Mucosa of rectum (tissue), 2 donors: ENCODE measurements around the gene JAZF1.

Experiments
- H3K27ac ChIP-seq, 2 donors: one replicate each; pipeline ENCODE4 v1.7.0; 2013; ENCODE audit warnings: inconsistent platforms in 2 of 2, low read depth in 2 of 2, low read length in 2 of 2
- H3K27me3 ChIP-seq, 2 donors: one replicate each; pipeline ENCODE4 v1.7.0; 2013; ENCODE audit warnings: low read length in 2 of 2; ENCODE audit not compliant: control insufficient read depth in 2 of 2, insufficient read depth in 2 of 2
- H3K36me3 ChIP-seq, 2 donors: one replicate each; pipeline ENCODE4 v1.7.0; 2013; ENCODE audit warnings: low read length in 2 of 2; ENCODE audit not compliant: control insufficient read depth in 2 of 2, insufficient read depth in 2 of 2
- H3K4me1 ChIP-seq, 2 donors: one replicate each; pipeline ENCODE4 v1.7.0; 2013; ENCODE audit warnings: low read length in 2 of 2, mild to moderate bottlenecking in 1 of 2; ENCODE audit not compliant: control insufficient read depth in 2 of 2, insufficient read depth in 2 of 2
- H3K4me3 ChIP-seq, 2 donors: one replicate each; pipeline ENCODE4 v1.7.0; 2013; ENCODE audit warnings: low read length in 2 of 2
- H3K9ac ChIP-seq, 2 donors: one replicate each; pipeline ENCODE4 v1.7.0; 2013; ENCODE audit warnings: low read length in 2 of 2, low read depth in 1 of 2, mild to moderate bottlenecking in 1 of 2
- H3K9me3 ChIP-seq, 2 donors: one replicate each; pipeline ENCODE4 v1.7.0; 2013; ENCODE audit warnings: low read length in 2 of 2; ENCODE audit not compliant: control insufficient read depth in 2 of 2
- donor health status: healthy.
- donor health status: Normal muscosa, but diverticular disease.

Gene JAZF1

GRCh38 chr7:28055161-28055544 lies 125.4 kb downstream of the JAZF1 start:
- no peaks in the 10 kb centered on the region for H3K27me3 ChIP-seq
- no peaks in the 10 kb centered on the region for H3K9me3 ChIP-seq
- H3K4me1 ChIP-seq: no peaks in the 10 kb centered on the region
- no peak overlapping the region for H3K27ac ChIP-seq
- H3K4me3 ChIP-seq: no peak overlapping the region
- H3K36me3 ChIP-seq: no peaks in the 10 kb centered on the region
- H3K9ac ChIP-seq: no peak overlapping the region

GRCh38 chr7:28054531-28055160 lies 125.9 kb downstream of the JAZF1 start:
- H3K9me3 ChIP-seq: no peaks in the 10 kb centered on the region
- no peak overlapping the region for H3K4me3 ChIP-seq
- H3K9ac ChIP-seq: no peak overlapping the region
- H3K4me1 ChIP-seq: no peaks in the 10 kb centered on the region
- no peaks in the 10 kb centered on the region for H3K36me3 ChIP-seq
- H3K27ac ChIP-seq: no peak overlapping the region
- H3K27me3 ChIP-seq: no peaks in the 10 kb centered on the region

GRCh38 chr7:28052933-28053332 lies 127.7 kb downstream of the JAZF1 start:
- Histone ChIP-seq H3K4me1 (no peaks in the 10 kb centered on the region), H3K4me3 (no peak overlapping the region), H3K9ac (no peak overlapping the region), H3K27ac (no peak overlapping the region), H3K27me3 (no peaks in the 10 kb centered on the region), H3K36me3 (no peaks in the 10 kb centered on the region), H3K9me3 (no peaks in the 10 kb centered on the region)

GRCh38 chr7:28048694-28049093 lies 131.9 kb downstream of the JAZF1 start:
- H3K27me3 ChIP-seq: no peaks in the 10 kb centered on the region
- no peak overlapping the region for H3K9ac ChIP-seq
- no peaks in the 10 kb centered on the region for H3K36me3 ChIP-seq
- H3K4me1 ChIP-seq: no peaks in the 10 kb centered on the region
- H3K4me3 ChIP-seq: no peak overlapping the region
- no peaks in the 10 kb centered on the region for H3K9me3 ChIP-seq
- no peak overlapping the region for H3K27ac ChIP-seq

- no peak overlapping the region for H3K9ac ChIP-seq
- no peaks in the 10 kb centered on the region for H3K27me3 ChIP-seq
- no peaks in the 10 kb centered on the region for H3K9me3 ChIP-seq
- H3K36me3 ChIP-seq: no peaks in the 10 kb centered on the region
- no peak overlapping the region for H3K27ac ChIP-seq
- no peaks in the 10 kb centered on the region for H3K4me1 ChIP-seq
- H3K4me3 ChIP-seq: no peak overlapping the region
Measured at GRCh38 chr7:28046035-28046434, 134.6 kb downstream of the JAZF1 start.

- Histone ChIP-seq H3K9me3 (no peaks in the 10 kb centered on the region), H3K9ac (no peak overlapping the region), H3K36me3 (no peaks in the 10 kb centered on the region)
Measured at GRCh38 chr7:28045592-28045991, 135.0 kb downstream of the JAZF1 start.

GRCh38 chr7:28044825-28045224 lies 135.8 kb downstream of the JAZF1 start:
- no peaks in the 10 kb centered on the region for H3K4me1 ChIP-seq
- no peak overlapping the region for H3K9ac ChIP-seq
- no peaks in the 10 kb centered on the region for H3K36me3 ChIP-seq
- no peaks in the 10 kb centered on the region for H3K27me3 ChIP-seq
- no peak overlapping the region for H3K27ac ChIP-seq
- H3K9me3 ChIP-seq: no peaks in the 10 kb centered on the region
- no peak overlapping the region for H3K4me3 ChIP-seq

More at GRCh38 chr7:28045592-28045991, 135.0 kb downstream of the JAZF1 start:
- H3K27ac ChIP-seq: no peak overlapping the region
- H3K4me1 ChIP-seq: no peaks in the 10 kb centered on the region
- H3K27me3 ChIP-seq: no peaks in the 10 kb centered on the region
- no peak overlapping the region for H3K4me3 ChIP-seq

- no peaks in the 10 kb centered on the region for H3K9me3 ChIP-seq
- no peak overlapping the region for H3K9ac ChIP-seq
- H3K4me3 ChIP-seq: no peak overlapping the region
- H3K27ac ChIP-seq: no peak overlapping the region
- no peaks in the 10 kb centered on the region for H3K27me3 ChIP-seq
- no peaks in the 10 kb centered on the region for H3K36me3 ChIP-seq
- no peaks in the 10 kb centered on the region for H3K4me1 ChIP-seq
Measured at GRCh38 chr7:28042721-28043120, 137.9 kb downstream of the JAZF1 start.

GRCh38 chr7:28041508-28042314 lies 138.9 kb downstream of the JAZF1 start:
- H3K9ac ChIP-seq: no peak overlapping the region
- H3K4me1 ChIP-seq: peaks cover 0 to 3% of the 10 kb centered on the region in 2 donors
- no peak overlapping the region for H3K4me3 ChIP-seq
- H3K27me3 ChIP-seq: no peaks in the 10 kb centered on the region
- H3K9me3 ChIP-seq: no peaks in the 10 kb centered on the region
- H3K27ac ChIP-seq: no peak overlapping the region
- no peaks in the 10 kb centered on the region for H3K36me3 ChIP-seq

GRCh38 chr7:28038175-28038797 lies 142.3 kb downstream of the JAZF1 start:
- no peaks in the 10 kb centered on the region for H3K36me3 ChIP-seq
- H3K27me3 ChIP-seq: no peaks in the 10 kb centered on the region
- H3K9me3 ChIP-seq: no peaks in the 10 kb centered on the region
- no peak overlapping the region for H3K9ac ChIP-seq
- no peak overlapping the region for H3K27ac ChIP-seq
- no peak overlapping the region for H3K4me3 ChIP-seq
- peaks cover 3 to 8% of the 10 kb centered on the region in 2 donors for H3K4me1 ChIP-seq
